ENCODE measurements around the gene S100P.
"Not testable (repeated sequence)": the region's sequence is repeated elsewhere in the genome, so short reads cannot be mapped to it uniquely, and the experiment has no call there.

The S100P gene

GRCh38 chr4:6693231-6694176 is at the start of gene S100P:
Gene S100P, plus strand, starts transcription at chr4:6693878. Its CDS starts 55 bp downstream, at chr4:6693933.
- DNase-seq: no peak

- no peak for DNase-seq
Measured at GRCh38 chr4:6644792-6645530, 48.7 kb upstream of the S100P start.

- no peak for DNase-seq
Measured at GRCh38 chr4:6647169-6647568, 46.5 kb upstream of the S100P start.

GRCh38 chr4:6647582-6648230 is 46.0 kb upstream of the S100P start:
- no peak for DNase-seq

- DNase-seq: no peak
Measured at GRCh38 chr4:6649216-6649615, 44.5 kb upstream of the S100P start.

- DNase-seq: not testable (repeated sequence)
Measured at GRCh38 chr4:6654211-6654610, 39.5 kb upstream of the S100P start.

GRCh38 chr4:6655291-6655690 is 38.4 kb upstream of the S100P start:
- DNase-seq: not testable (repeated sequence)

GRCh38 chr4:6655924-6656323 is 37.8 kb upstream of the S100P start:
- DNase-seq: no peak

- no peak for DNase-seq
Measured at GRCh38 chr4:6657242-6658208, 36.2 kb upstream of the S100P start.

GRCh38 chr4:6658209-6658595 is 35.5 kb upstream of the S100P start:
- DNase-seq: no peak

- DNase-seq: no peak
Measured at GRCh38 chr4:6658597-6659075, 35.0 kb upstream of the S100P start.

GRCh38 chr4:6659897-6660296 is 33.8 kb upstream of the S100P start:
- no peak for DNase-seq

- no peak for DNase-seq
Measured at GRCh38 chr4:6660430-6660829, 33.2 kb upstream of the S100P start.

GRCh38 chr4:6662591-6662990 is 31.1 kb upstream of the S100P start:
- no peak for DNase-seq

GRCh38 chr4:6663596-6664393 is 29.9 kb upstream of the S100P start:
- no peak for DNase-seq

- no peak for DNase-seq
Measured at GRCh38 chr4:6665320-6665654, 28.4 kb upstream of the S100P start.

GRCh38 chr4:6668391-6668790 is 25.3 kb upstream of the S100P start:
- no peak for DNase-seq

- DNase-seq: no peak
Measured at GRCh38 chr4:6671648-6672047, 22.0 kb upstream of the S100P start.

GRCh38 chr4:6672131-6672530 is 21.5 kb upstream of the S100P start:
- no peak for DNase-seq

- not testable (repeated sequence) for DNase-seq
Measured at GRCh38 chr4:6672541-6673190, 21.0 kb upstream of the S100P start.

- DNase-seq: not testable (repeated sequence)
Measured at GRCh38 chr4:6673191-6673659, 20.5 kb upstream of the S100P start.

Measured in cerebellar nuclear complex (tissue), 1 donor.